Gastrocnemius medialis (tissue), 4 donors: Measurements from ENCODE around the gene CAMK1. TPM values are rescaled to one million over a fixed set of nuclear protein-coding genes. Genes with fewer than 3 reads are reported as not detected.

Experiments
- ATAC-seq, 2 donors: fragments of 150-250 bp; one replicate each; pipeline ENCODE4 v1.9.1; 2016
- DNase-seq, 2 donors: peaks; one replicate each; pipeline ENCODE4 v3.0.0-alpha.2; 2019
- H3K27ac ChIP-seq, 4 donors: fragments of 200-600 bp; sonication (generic); 1 replicate in 1 of 4; 2 replicates in 3 of 4; pipeline ENCODE4 v1.5.1; 2016 to 2018; ENCODE audit warnings: mild to moderate bottlenecking in 2 of 4, moderate library complexity in 1 of 4
- H3K27me3 ChIP-seq, 3 donors: fragments of 200-600 bp; sonication (generic) in 2 of 3; 1 replicate in 1 of 3; 2 replicates in 2 of 3; pipeline versions ENCODE4 v1.5.1 to v1.6.0; 2016 to 2019; ENCODE audit warnings: mild to moderate bottlenecking in 1 of 3, moderate library complexity in 1 of 3
- H3K36me3 ChIP-seq, 2 donors: fragments of 200-600 bp; sonication (generic) in 1 of 2; one replicate each; pipeline ENCODE4 v1.5.1; 2017 to 2018
- H3K4me1 ChIP-seq, 2 donors: fragments of 200-600 bp; sonication (generic) in 1 of 2; one replicate each; pipeline ENCODE4 v1.5.1; 2016 to 2017; ENCODE audit warnings: mild to moderate bottlenecking in 2 of 2
- H3K4me3 ChIP-seq, 4 donors: fragments of 200-600 bp; sonication (generic) in 3 of 4; 1 replicate in 1 of 4; 2 replicates in 3 of 4; pipeline ENCODE4 v1.5.1; 2016 to 2019; ENCODE audit warnings: mild to moderate bottlenecking in 2 of 4
- H3K9me3 ChIP-seq, 3 donors: fragments of 200-600 bp; sonication (generic) in 2 of 3; 1 replicate in 1 of 3; 2 replicates in 2 of 3; pipeline ENCODE4 v1.5.1; 2016 to 2019
- CTCF ChIP-seq, 5 experiments: fragments of 450-650 bp in 3 of 5; fragments of 200-600 bp in 2 of 5; sonication (generic) in 2 of 5; IDR thresholded peaks in 4 of 5; conservative IDR thresholded peaks in 1 of 5; 1 replicate in 4 of 5; 2 replicates in 1 of 5; pipeline ENCODE4 v1.5.1; 2016 to 2019; ENCODE audit warnings: antibody characterized with exemption in 5 of 5, mild to moderate bottlenecking in 3 of 5, moderate library complexity in 3 of 5
- POLR2A ChIP-seq, 2 donors: fragments of 450-650 bp; IDR thresholded peaks; one replicate each; pipeline ENCODE4 v1.6.1; 2017; ENCODE audit warnings: antibody characterized with exemption in 2 of 2, mild to moderate bottlenecking in 2 of 2, moderate library complexity in 2 of 2
- in situ Hi-C, 4 donors: fragments of 200-750 bp; cut with MboI; loops; one replicate each; pipeline versions ENCODE4 v1.15.0 to v1.8.0; 2017; ENCODE audit warnings: low sequenced_read_pairs in 4 of 4
- intact Hi-C: fragments of 100-400 bp; cut with DNase I; formaldehyde crosslinking; loops from one replicate; pipeline ENCODE4 v1.15.1; 2023; ENCODE audit warnings: low total_unique reads
- total RNA-seq, 4 donors: library from RNA; depleted of rRNA; stranded (reverse); fragments of >200 nt; gene quantifications; one replicate each; pipeline versions ENCODE4 v1.1.0 to v1.2.3, GENCODE V29; 2016

CAMK1 gene
- total RNA-seq, 4 donors from 2014 or later: 2.1 to 11.6 (median 8.0) TPM

GRCh38 chr3:9712415-9712814 is 57.3 kb downstream of the CAMK1 start:
- TF ChIP-seq POLR2A (IDR thresholded peaks at IDR 0.05): no peak
- TF ChIP-seq CTCF (IDR thresholded peaks at IDR 0.05 in 4 of 5, conservative IDR thresholded peaks at IDR 0.05 in 1 of 5): no peak
- in situ Hi-C loops: no loop called here
- ATAC-seq: no peak
- no peak overlapping the region for H3K27ac ChIP-seq
- no peaks in the 10 kb centered on the region for H3K9me3 ChIP-seq
- intact Hi-C loops: no loop called here
- DNase-seq: no peak
- H3K27me3 ChIP-seq: no peaks in the 10 kb centered on the region
- no peak overlapping the region for H3K4me3 ChIP-seq
- no peaks in the 10 kb centered on the region for H3K36me3 ChIP-seq
- H3K4me1 ChIP-seq: no peaks in the 10 kb centered on the region

- in situ Hi-C loops: no loop called here
- DNase-seq: no peak
- intact Hi-C loops: no loop called here
- Histone ChIP-seq H3K27me3 (peaks cover 0 to 4% (median 0%) of the 10 kb centered on the region in 3 donors), H3K4me1 (no peaks in the 10 kb centered on the region), H3K4me3 (no peak overlapping the region), H3K27ac (no peak overlapping the region), H3K9me3 (no peaks in the 10 kb centered on the region), H3K36me3 (no peaks in the 10 kb centered on the region)
- no peak for TF ChIP-seq CTCF (IDR thresholded peaks at IDR 0.05 in 4 of 5, conservative IDR thresholded peaks at IDR 0.05 in 1 of 5)
- TF ChIP-seq POLR2A (IDR thresholded peaks at IDR 0.05): no peak
- ATAC-seq: no peak
Observed at GRCh38 chr3:9710174-9710739, 59.5 kb downstream of the CAMK1 start.

Other genes starting within 250 kb of the CAMK1 start
- not detected for gene LHFPL4, start 216.1 kb downstream of the CAMK1 start, total RNA-seq
- gene MTMR14, start 120.4 kb downstream of the CAMK1 start, total RNA-seq: 10 to 100 TPM; 53.7 to 87.0 (median 68.3) TPM
- gene CPNE9, start 66.1 kb downstream of the CAMK1 start, total RNA-seq: not detected
- 10 to 100 TPM; 12.0 to 19.5 (median 14.7) TPM for gene BRPF1, start 38.2 kb downstream of the CAMK1 start, total RNA-seq
- gene OGG1, start 20.0 kb downstream of the CAMK1 start, total RNA-seq: 10 to 100 TPM in 1 of 4 donors, 1 to 10 TPM in 3; 4.1 to 13.3 (median 7.4) TPM
- gene TADA3, start 22.5 kb upstream of the CAMK1 start, total RNA-seq: 10 to 100 TPM; 58.1 to 83.5 (median 66.7) TPM
- 100 to 1,000 TPM in 3 of 4 donors, 10 to 100 TPM in 1; 96.8 to 147 (median 143) TPM for gene ARPC4, start 23.1 kb upstream of the CAMK1 start, total RNA-seq
- gene TTLL3, start 40.3 kb upstream of the CAMK1 start, total RNA-seq: 10 to 100 TPM in 2 of 4 donors, 1 to 10 TPM in 2; 3.2 to 17.6 (median 8.5) TPM
- gene RPUSD3, start 74.1 kb upstream of the CAMK1 start, total RNA-seq: 10 to 100 TPM; 72.7 to 96.7 (median 75.5) TPM
- 10 to 100 TPM in 1 of 4 donors, 1 to 10 TPM in 3; 1.4 to 13.4 (median 3.5) TPM for gene CIDEC, start 110.3 kb upstream of the CAMK1 start, total RNA-seq
- gene JAGN1, start 120.7 kb upstream of the CAMK1 start, total RNA-seq: 10 to 100 TPM; 42.8 to 96.4 (median 67.0) TPM
- gene IL17RE, start 132.9 kb upstream of the CAMK1 start, total RNA-seq: 1 to 10 TPM in 1 of 4 donors, under 1 TPM in 2, not detected in 1; 0.20 to 1.5 (median 0.64) TPM
- gene IL17RC, start 147.2 kb upstream of the CAMK1 start, total RNA-seq: 10 to 100 TPM; 14.8 to 67.3 (median 47.2) TPM
- 10 to 100 TPM; 31.6 to 42.3 (median 37.1) TPM for gene CRELD1, start 163.9 kb upstream of the CAMK1 start, total RNA-seq
- gene PRRT3, start 182.5 kb upstream of the CAMK1 start, total RNA-seq: 1 to 10 TPM in 3 of 4 donors, under 1 TPM in 1; 0.92 to 7.4 (median 2.5) TPM
- gene EMC3, start 216.9 kb upstream of the CAMK1 start, total RNA-seq: 100 to 1,000 TPM; 147 to 329 (median 204) TPM